Stomach (tissue), 4 donors: Measurements from ENCODE around the gene MFAP1.

Experiments
- POLR2A ChIP-seq, 4 donors: fragments of 450-650 bp; IDR thresholded peaks; one replicate each; pipeline ENCODE4 v1.6.1; 2016; ENCODE audit warnings: antibody characterized with exemption in 4 of 4, control low read depth in 2 of 4, mild to moderate bottlenecking in 1 of 4, moderate library complexity in 1 of 4
- POLR2AphosphoS5 ChIP-seq, 3 donors: sonication (generic); formaldehyde crosslinking; IDR thresholded peaks; one replicate each; pipeline ENCODE4 v1.6.1; 2016; ENCODE audit warnings: antibody characterized with exemption in 3 of 3
- TF ChIP-seq, protein P1 (sequence below), 7 experiments: fragments of 450-650 bp in 4 of 7; fragments of 200-600 bp in 3 of 7; sonication (generic) in 3 of 7; IDR thresholded peaks; one replicate each; pipeline ENCODE4 v1.5.1; 2016 to 2019; ENCODE audit warnings: antibody characterized with exemption in 7 of 7, control low read depth in 2 of 7, mild to moderate bottlenecking in 1 of 7

DNA sequence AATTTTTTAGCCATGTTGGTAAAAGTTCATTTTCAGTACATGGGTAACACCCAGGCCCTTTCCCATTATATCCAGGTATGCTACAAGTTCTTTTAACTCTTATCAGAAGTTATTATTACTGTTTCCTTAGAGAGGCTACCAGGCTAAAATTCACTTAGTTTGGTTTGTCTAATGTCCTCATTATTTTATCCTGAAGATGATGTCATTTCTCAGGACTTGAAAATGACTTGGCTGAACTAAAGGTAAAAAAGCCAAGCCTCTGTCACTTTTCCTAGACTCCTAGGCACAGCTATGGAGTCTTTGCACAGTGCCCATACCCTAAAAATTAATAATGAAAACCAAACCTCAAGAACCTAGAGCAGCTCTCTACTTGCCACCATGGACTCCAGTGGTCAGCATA, 51.9 kb downstream of the MFAP1 start:
- TF ChIP-seq, protein P1, sequence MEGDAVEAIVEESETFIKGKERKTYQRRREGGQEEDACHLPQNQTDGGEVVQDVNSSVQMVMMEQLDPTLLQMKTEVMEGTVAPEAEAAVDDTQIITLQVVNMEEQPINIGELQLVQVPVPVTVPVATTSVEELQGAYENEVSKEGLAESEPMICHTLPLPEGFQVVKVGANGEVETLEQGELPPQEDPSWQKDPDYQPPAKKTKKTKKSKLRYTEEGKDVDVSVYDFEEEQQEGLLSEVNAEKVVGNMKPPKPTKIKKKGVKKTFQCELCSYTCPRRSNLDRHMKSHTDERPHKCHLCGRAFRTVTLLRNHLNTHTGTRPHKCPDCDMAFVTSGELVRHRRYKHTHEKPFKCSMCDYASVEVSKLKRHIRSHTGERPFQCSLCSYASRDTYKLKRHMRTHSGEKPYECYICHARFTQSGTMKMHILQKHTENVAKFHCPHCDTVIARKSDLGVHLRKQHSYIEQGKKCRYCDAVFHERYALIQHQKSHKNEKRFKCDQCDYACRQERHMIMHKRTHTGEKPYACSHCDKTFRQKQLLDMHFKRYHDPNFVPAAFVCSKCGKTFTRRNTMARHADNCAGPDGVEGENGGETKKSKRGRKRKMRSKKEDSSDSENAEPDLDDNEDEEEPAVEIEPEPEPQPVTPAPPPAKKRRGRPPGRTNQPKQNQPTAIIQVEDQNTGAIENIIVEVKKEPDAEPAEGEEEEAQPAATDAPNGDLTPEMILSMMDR (IDR thresholded peaks at IDR 0.05): no peak
- no peak for TF ChIP-seq POLR2A (IDR thresholded peaks at IDR 0.05)
- no peak for TF ChIP-seq POLR2AphosphoS5 (IDR thresholded peaks at IDR 0.05)
